ENCODE data around the gene RAB27B.

Gene RAB27B

GRCh38 chr18:54916507-54916906 is 88.2 kb downstream of the RAB27B start:
- no peak for DNase-seq

GRCh38 chr18:54918060-54918459 is 89.8 kb downstream of the RAB27B start:
- DNase-seq, result no peak

- no peak for DNase-seq
Observed at GRCh38 chr18:54919412-54919811, 91.1 kb downstream of the RAB27B start.

GRCh38 chr18:54923339-54923956 is 95.2 kb downstream of the RAB27B start:
- no peak for DNase-seq

- DNase-seq, result no peak
Observed at GRCh38 chr18:54924948-54925347, 96.7 kb downstream of the RAB27B start.

GRCh38 chr18:54926593-54927325 is 98.5 kb downstream of the RAB27B start:
- DNase-seq, result no peak

- no peak for DNase-seq
Observed at GRCh38 chr18:54928236-54928635, 100.0 kb downstream of the RAB27B start.

GRCh38 chr18:54931152-54931551 is 102.9 kb downstream of the RAB27B start:
- DNase-seq, result no peak

GRCh38 chr18:54932472-54932871 is 104.2 kb downstream of the RAB27B start:
- DNase-seq, result no peak

GRCh38 chr18:54938506-54938905 is 110.2 kb downstream of the RAB27B start:
- DNase-seq, result no peak

- no peak for DNase-seq
Observed at GRCh38 chr18:54939361-54939917, 111.2 kb downstream of the RAB27B start.

GRCh38 chr18:54942144-54942543 is 113.9 kb downstream of the RAB27B start:
- no peak for DNase-seq

GRCh38 chr18:54942569-54942968 is 114.3 kb downstream of the RAB27B start:
- no peak for DNase-seq
